Measurements from ENCODE around the gene PALD1. TPM values are rescaled to one million over a fixed set of nuclear protein-coding genes. Genes with fewer than 3 reads are reported as not detected.

Gene PALD1
- total and polyA plus RNA-seq, 2 of the 4 experiments (the other 2 are of a cell fraction) = 0.12 to 0.18 TPM

DNA sequence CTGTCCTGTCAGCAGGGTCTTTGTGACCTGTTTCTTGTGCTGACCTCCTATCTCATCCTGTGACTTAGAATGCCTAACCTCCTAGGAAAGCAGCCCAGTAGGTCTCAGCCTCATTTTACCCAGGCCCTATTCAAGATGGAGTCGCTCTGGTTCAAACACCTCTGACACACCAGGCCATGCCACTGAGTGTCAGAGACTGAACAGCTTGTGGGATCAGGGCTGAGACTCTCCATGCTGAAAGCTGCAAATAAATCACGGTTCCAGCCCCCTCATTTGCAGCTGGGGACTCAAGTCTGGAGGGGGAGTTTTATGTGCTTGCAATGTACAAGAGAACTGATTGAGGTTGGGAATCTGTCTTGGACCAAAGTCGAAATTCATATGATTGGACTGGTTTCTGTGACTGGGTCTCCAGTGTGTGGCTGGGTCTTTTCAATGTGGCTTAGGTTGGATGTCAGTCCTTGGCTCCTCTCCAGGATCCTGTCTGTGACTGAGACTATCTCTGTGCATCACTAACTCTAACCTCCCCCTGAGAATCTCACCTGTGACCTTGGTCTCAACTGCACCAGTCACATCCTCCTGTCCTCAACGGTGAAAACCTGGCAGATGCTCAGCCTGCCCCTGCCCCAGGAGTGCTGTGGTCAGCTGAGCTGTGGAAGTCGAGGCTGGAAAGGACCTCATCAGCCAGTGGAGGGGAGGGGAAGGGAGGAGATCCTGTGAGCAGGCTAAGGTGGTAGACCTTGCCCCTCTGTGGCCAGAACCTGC, 112.3 kb downstream of the PALD1 start:
- POLR2A ChIA-PET (ENCODE audit: unreplicated experiment) = no interaction called here
- no peak overlapping the region for H4K8ac ChIP-seq (ENCODE audit: low read depth in 2 of 2, low read length in 2 of 2)
- no peak overlapping the region for H3K4ac ChIP-seq (ENCODE audit: low read depth, low read length)
- no peaks in the 10 kb centered on the region for H3K79me1 ChIP-seq (ENCODE audit: low read depth in 1 of 2, low read length in 2 of 2)
- intact Hi-C loops (cut with micrococcal nuclease) (no loop called here), dilution Hi-C loops (cut with HindIII; ENCODE audit: low sequenced_read_pairs, unreplicated experiment) (no loop called here), in situ Hi-C loops (cut with MboI; ENCODE audit: low sequenced_read_pairs) (no loop called here)
- no peak overlapping the region for H3K14ac ChIP-seq (replicated peaks; ENCODE audit: low read depth, low read length)
- H2BK15ac ChIP-seq (ENCODE audit: low read depth, low read length) = no peak overlapping the region
- H2BK120ac ChIP-seq (ENCODE audit: low read depth, low read length) = no peak overlapping the region
- no peak overlapping the region for H3K4me3 ChIP-seq (ENCODE audit: insufficient read depth, low read depth, low read length)
- no peak overlapping the region for H3K9ac ChIP-seq (ENCODE audit: low read depth, low read length)
- H4K5ac ChIP-seq (ENCODE audit: low read depth, low read length) = no peak overlapping the region
- TF ChIP-seq MXI1 (IDR thresholded peaks at IDR 0.05; ENCODE audit: borderline replicate concordance, low read depth, low read length) = no peak
- no peak for TF ChIP-seq CTCF (conservative IDR thresholded peaks at IDR 0.05; ENCODE audit: low read depth, low read length)
- no peak for TF ChIP-seq SMC3 (IDR thresholded peaks at IDR 0.05; ENCODE audit: low read depth, low read length)
- no peak for TF ChIP-seq RAD21 (IDR thresholded peaks at IDR 0.05; ENCODE audit: low read length)
- TF ChIP-seq FOS (IDR thresholded peaks at IDR 0.05; ENCODE audit: low read depth, low read length) = no peak
- no peak for TF ChIP-seq POLR2A (IDR thresholded peaks at IDR 0.05; ENCODE audit: low read depth, low read length)
- TF ChIP-seq NFE2L2 (IDR thresholded peaks at IDR 0.05; ENCODE audit: low read depth, low read length) = no peak
- TF ChIP-seq RCOR1 (IDR thresholded peaks at IDR 0.05; ENCODE audit: insufficient replicate concordance, low read length) = no peak
- TF ChIP-seq CHD1 (IDR thresholded peaks at IDR 0.05; ENCODE audit: low read depth, low read length) = no peak
- no peak for TF ChIP-seq BHLHE40 (IDR thresholded peaks at IDR 0.05; ENCODE audit: low read depth, low read length)
- TF ChIP-seq MAFK (IDR thresholded peaks at IDR 0.05; ENCODE audit: low read depth, low read length) = no peak
- no peak for TF ChIP-seq USF2 (IDR thresholded peaks at IDR 0.05; ENCODE audit: low read depth, low read length)
- no peak for TF ChIP-seq RFX5 (IDR thresholded peaks at IDR 0.05; ENCODE audit: low read depth, low read length)
- TF ChIP-seq MAZ (IDR thresholded peaks at IDR 0.05; ENCODE audit: borderline replicate concordance, low read depth, low read length) = no peak
- TF ChIP-seq CEBPB (IDR thresholded peaks at IDR 0.05; ENCODE audit: low read depth, low read length) = no peak
- TF ChIP-seq ELK1 (IDR thresholded peaks at IDR 0.05; ENCODE audit: borderline replicate concordance, low read depth, low read length) = no peak
- H3K27ac ChIP-seq (ENCODE audit: insufficient read depth, low read length) = no peak overlapping the region
- H4K20me1 ChIP-seq (ENCODE audit: insufficient read depth, low read length) = no peaks in the 10 kb centered on the region
- no peak overlapping the region for H3K18ac ChIP-seq (ENCODE audit: low read depth, low read length)
- no peak for DNase-seq
- CTCF ChIA-PET = no interaction called here
- H3K36me3 ChIP-seq (ENCODE audit: control insufficient read depth, insufficient read depth, low read length) = no peaks in the 10 kb centered on the region
- no peak overlapping the region for H3K23ac ChIP-seq (ENCODE audit: low read depth, low read length)
- H3K4me2 ChIP-seq (ENCODE audit: low read depth, low read length) = no peak overlapping the region
- H3K56ac ChIP-seq (ENCODE audit: extremely low read depth, insufficient read depth, low read length) = no peak overlapping the region
- H3K9me1 ChIP-seq (ENCODE audit: insufficient read depth, low read length) = 0 out of 2 replicates have a peak, but pooled peaks cover 3% of the 10 kb centered on the region
- H2BK20ac ChIP-seq (ENCODE audit: low read depth, low read length) = no peak overlapping the region
- no peak overlapping the region for H4K91ac ChIP-seq (ENCODE audit: insufficient read depth, low read depth, low read length)
- H2BK5ac ChIP-seq (ENCODE audit: low read depth, low read length, poor library complexity, severe bottlenecking) = no peak overlapping the region
- H3K4me1 ChIP-seq (ENCODE audit: control insufficient read depth, insufficient read depth, low read length) = peaks cover 3% of the 10 kb centered on the region; the same call in 1 of the 2 replicates
- H2AK5ac ChIP-seq (ENCODE audit: low read depth, low read length) = no peak overlapping the region
- no peaks in the 10 kb centered on the region for H3K9me3 ChIP-seq (ENCODE audit: control insufficient read depth, insufficient read depth, low read length)
- no peak overlapping the region for H2AK9ac ChIP-seq (replicated peaks; ENCODE audit: low read depth, low read length, poor library complexity)
- peaks cover 37% of the 10 kb centered on the region for H3K27me3 ChIP-seq (ENCODE audit: control insufficient read depth, insufficient read depth, low read length)
- no TSS peak for BruUV-seq (replicated peaks)
- H2AFZ ChIP-seq (replicated peaks; ENCODE audit: low read length, poor library complexity) = no peak overlapping the region
- WGBS, 2 experiments (ENCODE audit: extremely low coverage in 2 of 2, insufficient read length in 1 of 2) = 100% methylated on average over 1 of the region's 5 CpGs; no CpG with 5 or more reads in 1 of the 2 experiments
- ATAC-seq (ENCODE audit: low read depth) = no peak

Measured in IMR-90 (cell line).